ENCODE data around the gene BCAM. TPM values are rescaled to one million over a fixed set of nuclear protein-coding genes. Genes with fewer than 3 reads are reported as not detected.
A peak's percentile ranks its signal among the peaks of the same experiment; 100 is the strongest.
"Not testable (repeated sequence)": the region's sequence is repeated elsewhere in the genome, so short reads cannot be mapped to it uniquely, and the experiment has no call there.

The BCAM gene
- total RNA-seq, 4 donors from 2014 or later = 32.4 to 76.5 (median 56.6) TPM

- TF ChIP-seq POLR2AphosphoS5 (IDR thresholded peaks at IDR 0.05) = no peak
- TF ChIP-seq CTCF (IDR thresholded peaks at IDR 0.05) = no peak
- TF ChIP-seq EP300 (IDR thresholded peaks at IDR 0.05) = no peak
- no peak for TF ChIP-seq POLR2A (IDR thresholded peaks at IDR 0.05; ENCODE audit: low read depth)
- intact Hi-C loops (cut with DNase I) = no loop called here
- no peak overlapping the region for H3K4me3 ChIP-seq
- no peak for DNase-seq (ENCODE audit: extremely low spot score)
- peaks cover 12 to 25% (median 19%) of the 10 kb centered on the region in 4 donors for H3K4me1 ChIP-seq
- WGBS = 76% methylated on average over 4 of the region's 4 CpGs
- H3K27ac ChIP-seq (replicated peaks in 1 of 4) = no peak overlapping the region
- no peaks in the 10 kb centered on the region for H3K27me3 ChIP-seq
- H3K36me3 ChIP-seq = peaks cover 4 to 44% (median 18%) of the 10 kb centered on the region in 4 donors
- no peaks in the 10 kb centered on the region for H3K9me3 ChIP-seq
Observed at GRCh38 chr19:44857837-44858236, 48.9 kb downstream of the BCAM start.

- intact Hi-C loops (cut with DNase I) = not testable (repeated sequence)
Observed at GRCh38 chr19:44861576-44861975, 52.7 kb downstream of the BCAM start.

GRCh38 chr19:44863990-44864389, 55.1 kb downstream of the BCAM start:
- DNase-seq (ENCODE audit: extremely low spot score) = no peak
- WGBS = 94% methylated on average over 2 of the region's 2 CpGs
- intact Hi-C loops (cut with DNase I) = no loop called here

More at GRCh38 chr19:44861576-44861975, 52.7 kb downstream of the BCAM start:
- H3K27me3 ChIP-seq; DNase-seq (ENCODE audit: extremely low spot score); H3K9me3 ChIP-seq; H3K27ac ChIP-seq (replicated peaks in 1 of 4); H3K4me3 ChIP-seq: not testable (repeated sequence)
- peaks cover 9 to 18% (median 14%) of the 10 kb centered on the region in 4 donors for H3K4me1 ChIP-seq
- 78% methylated on average over 3 of the region's 3 CpGs for WGBS
- H3K36me3 ChIP-seq = peaks cover 13 to 44% (median 29%) of the 10 kb centered on the region in 4 donors

GRCh38 chr19:44865196-44865767, 56.4 kb downstream of the BCAM start:
- peaks cover 0 to 18% (median 10%) of the 10 kb centered on the region in 4 donors for H3K4me1 ChIP-seq
- H3K9me3 ChIP-seq = no peaks in the 10 kb centered on the region
- H3K27ac ChIP-seq (replicated peaks in 1 of 4) = no peak overlapping the region
- 90% methylated on average over 20 of the region's 27 CpGs for WGBS
- intact Hi-C loops (cut with DNase I) = no loop called here
- H3K36me3 ChIP-seq = peaks cover 13 to 49% (median 36%) of the 10 kb centered on the region in 4 donors
- no peak for TF ChIP-seq CTCF (IDR thresholded peaks at IDR 0.05)
- TF ChIP-seq POLR2AphosphoS5 (IDR thresholded peaks at IDR 0.05) = no peak
- TF ChIP-seq POLR2A (IDR thresholded peaks at IDR 0.05; ENCODE audit: low read depth) = no peak
- TF ChIP-seq EP300 (IDR thresholded peaks at IDR 0.05) = no peak
- no peak for DNase-seq (ENCODE audit: extremely low spot score)
- no peak overlapping the region for H3K4me3 ChIP-seq
- H3K27me3 ChIP-seq = no peaks in the 10 kb centered on the region

More at GRCh38 chr19:44863990-44864389, 55.1 kb downstream of the BCAM start:
- H3K27me3 ChIP-seq = no peaks in the 10 kb centered on the region
- no peak overlapping the region for H3K27ac ChIP-seq (replicated peaks in 1 of 4)
- H3K4me3 ChIP-seq = no peak overlapping the region
- TF ChIP-seq POLR2A (IDR thresholded peaks at IDR 0.05; ENCODE audit: low read depth) = no peak
- TF ChIP-seq POLR2AphosphoS5 (IDR thresholded peaks at IDR 0.05) = no peak
- no peak for TF ChIP-seq CTCF (IDR thresholded peaks at IDR 0.05)
- TF ChIP-seq EP300 (IDR thresholded peaks at IDR 0.05) = no peak
- H3K4me1 ChIP-seq = peaks cover 0 to 9% (median 6%) of the 10 kb centered on the region in 4 donors
- peaks cover 13 to 56% (median 40%) of the 10 kb centered on the region in 4 donors for H3K36me3 ChIP-seq
- H3K9me3 ChIP-seq = no peaks in the 10 kb centered on the region

GRCh38 chr19:44866664-44867063, 57.8 kb downstream of the BCAM start:
- no peak for DNase-seq (ENCODE audit: extremely low spot score)
- no peaks in the 10 kb centered on the region for H3K27me3 ChIP-seq
- intact Hi-C loops (cut with DNase I) = no loop called here
- no peak for TF ChIP-seq CTCF (IDR thresholded peaks at IDR 0.05)
- no peak for TF ChIP-seq POLR2A (IDR thresholded peaks at IDR 0.05; ENCODE audit: low read depth)
- TF ChIP-seq POLR2AphosphoS5 (IDR thresholded peaks at IDR 0.05) = no peak
- TF ChIP-seq EP300 (IDR thresholded peaks at IDR 0.05) = no peak
- H3K27ac ChIP-seq (replicated peaks in 1 of 4) = peak overlapping the region in 2 of 4 donors; percentile 1 to 14
- H3K4me3 ChIP-seq = no peak overlapping the region
- H3K4me1 ChIP-seq = peaks cover 0 to 27% (median 17%) of the 10 kb centered on the region in 4 donors
- no peaks in the 10 kb centered on the region for H3K9me3 ChIP-seq
- WGBS = 84% methylated on average over 4 of the region's 4 CpGs
- H3K36me3 ChIP-seq = peaks cover 17 to 56% (median 36%) of the 10 kb centered on the region in 4 donors
